T-helper 1 cell (primary cell): Measurements from ENCODE around the gene ADTRP.
A peak's percentile ranks its signal among the peaks of the same experiment; 100 is the strongest.
"Not testable (repeated sequence)": the region's sequence is repeated elsewhere in the genome, so short reads cannot be mapped to it uniquely, and the experiment has no call there.

Experiments used
- DNase-seq, 5 donors: peaks; one replicate each; pipeline ENCODE4 v3.0.0-alpha.2; 2012 to 2020

The ADTRP gene

GRCh38 chr6:11802886-11803590 lies 24.4 kb upstream of the ADTRP start:
- DNase-seq, result no peak

GRCh38 chr6:11800531-11800930 lies 21.9 kb upstream of the ADTRP start:
- DNase-seq, result not testable (repeated sequence)

GRCh38 chr6:11798538-11798937 lies 19.9 kb upstream of the ADTRP start:
- DNase-seq, result no peak

GRCh38 chr6:11798096-11798495 lies 19.5 kb upstream of the ADTRP start:
- no peak for DNase-seq

GRCh38 chr6:11796829-11797228 lies 18.2 kb upstream of the ADTRP start:
- no peak for DNase-seq

GRCh38 chr6:11795403-11795802 lies 16.8 kb upstream of the ADTRP start:
- DNase-seq, result no peak

- DNase-seq, result no peak
Observed at GRCh38 chr6:11793277-11793676, 14.7 kb upstream of the ADTRP start.

- DNase-seq, result peak in 1 of 5 donors; percentile 10
Observed at GRCh38 chr6:11791354-11792107, 12.9 kb upstream of the ADTRP start.

- no peak for DNase-seq
Observed at GRCh38 chr6:11789744-11790143, 11.1 kb upstream of the ADTRP start.

- no peak for DNase-seq
Observed at GRCh38 chr6:11788043-11788442, 9.4 kb upstream of the ADTRP start.

- peak in 3 of 5 donors; percentile 8 to 88 (median 23) for DNase-seq
Observed at GRCh38 chr6:11785774-11786579, 7.4 kb upstream of the ADTRP start.

GRCh38 chr6:11785415-11785773 lies 6.8 kb upstream of the ADTRP start:
- DNase-seq, result peak in 1 of 5 donors; percentile 81

GRCh38 chr6:11784341-11784740 lies 5.7 kb upstream of the ADTRP start:
- DNase-seq, result no peak

- no peak for DNase-seq
Observed at GRCh38 chr6:11783524-11784064, 5.0 kb upstream of the ADTRP start.

GRCh38 chr6:11782524-11782923 lies 3.9 kb upstream of the ADTRP start:
- DNase-seq, result no peak

- DNase-seq, result no peak
Observed at GRCh38 chr6:11780097-11780428, 1.5 kb upstream of the ADTRP start.

- no peak for DNase-seq
Observed at GRCh38 chr6:11779329-11780096, 910 bp upstream of the ADTRP start.

- no peak for DNase-seq
Observed at GRCh38 chr6:11778036-11778435, 567 bp downstream of the ADTRP start.

GRCh38 chr6:11775791-11776409 lies 2.7 kb downstream of the ADTRP start:
- DNase-seq, result no peak

GRCh38 chr6:11774426-11774825 lies 4.2 kb downstream of the ADTRP start:
- no peak for DNase-seq

- DNase-seq, result no peak
Observed at GRCh38 chr6:11773581-11773980, 5.0 kb downstream of the ADTRP start.

- DNase-seq, result no peak
Observed at GRCh38 chr6:11773013-11773412, 5.6 kb downstream of the ADTRP start.
